Progenitor cell of endocrine pancreas (in vitro differentiated cells): ENCODE results near the gene TMEM266. TPM values are rescaled to one million over a fixed set of nuclear protein-coding genes. Genes with fewer than 3 reads are reported as not detected.
"Not testable (repeated sequence)": the region's sequence is repeated elsewhere in the genome, so short reads cannot be mapped to it uniquely, and the experiment has no call there.

Experiments used
- DNase-seq: peaks from one replicate; pipeline ENCODE4 v3.0.0; 2021; ENCODE audit warnings: low spot score; ENCODE audit not compliant: unreplicated experiment
- H3K27ac Mint-ChIP-seq: 2 replicates; pipeline ENCODE4 v1.8.0; 2021; ENCODE audit warnings: mild to moderate bottlenecking, moderate library complexity, mixed read lengths
- H3K27me3 Mint-ChIP-seq: 2 replicates; pipeline ENCODE4 v1.8.0; 2021; ENCODE audit warnings: mixed read lengths
- H3K36me3 Mint-ChIP-seq: 2 replicates; pipeline ENCODE4 v1.8.0; 2022; ENCODE audit warnings: mixed read lengths; ENCODE audit not compliant: insufficient read depth
- H3K4me1 Mint-ChIP-seq: 2 replicates; pipeline ENCODE4 v1.8.0; 2021; ENCODE audit warnings: low read depth, mixed read lengths
- H3K4me3 Mint-ChIP-seq: 2 replicates; pipeline ENCODE4 v1.8.0; 2021; ENCODE audit warnings: low read depth, mild to moderate bottlenecking, moderate library complexity, mixed read lengths
- H3K9me3 Mint-ChIP-seq: 2 replicates; pipeline ENCODE4 v1.8.0; 2021; ENCODE audit warnings: low read depth, mixed read lengths
- CTCF ChIP-seq: fragments of 200-600 bp; sonication (generic); IDR thresholded peaks from one replicate; pipeline ENCODE4 v1.5.0; 2021; ENCODE audit warnings: antibody characterized with exemption, mild to moderate bottlenecking; ENCODE audit not compliant: unreplicated experiment
- total RNA-seq: library from RNA; stranded (reverse); gene quantifications from 2 replicates; pipeline ENCODE4 v1.2.1, GENCODE V29; 2021

TMEM266 gene
- total RNA-seq, 1 donor from 2014 or later: 0.50 TPM

GRCh38 chr15:76032046-76032445 lies 27.7 kb upstream of the TMEM266 start:
- no peak for DNase-seq
- Mint-ChIP-seq H3K36me3 (peaks cover 3% of the 10 kb centered on the region), H3K27me3 (no peaks in the 10 kb centered on the region), H3K4me3 (no peak overlapping the region), H3K9me3 (peaks cover 20% of the 10 kb centered on the region), H3K4me1 (peaks cover 20% of the 10 kb centered on the region), H3K27ac (no peak overlapping the region)
- no peak for TF ChIP-seq CTCF

GRCh38 chr15:76033438-76033837 lies 26.3 kb upstream of the TMEM266 start:
- TF ChIP-seq CTCF: no peak
- peaks cover 3% of the 10 kb centered on the region for H3K36me3 Mint-ChIP-seq
- H3K27ac Mint-ChIP-seq: no peak overlapping the region
- DNase-seq: no peak
- no peaks in the 10 kb centered on the region for H3K27me3 Mint-ChIP-seq
- H3K4me3 Mint-ChIP-seq: no peak overlapping the region
- peaks cover 12% of the 10 kb centered on the region for H3K9me3 Mint-ChIP-seq
- H3K4me1 Mint-ChIP-seq: peaks cover 20% of the 10 kb centered on the region

GRCh38 chr15:76034111-76034510 lies 25.7 kb upstream of the TMEM266 start:
- H3K36me3 Mint-ChIP-seq: peaks cover 3% of the 10 kb centered on the region
- H3K4me1 Mint-ChIP-seq: peaks cover 20% of the 10 kb centered on the region
- H3K27ac Mint-ChIP-seq: no peak overlapping the region
- H3K4me3 Mint-ChIP-seq: no peak overlapping the region
- DNase-seq: no peak
- no peaks in the 10 kb centered on the region for H3K27me3 Mint-ChIP-seq
- H3K9me3 Mint-ChIP-seq: peaks cover 12% of the 10 kb centered on the region
- TF ChIP-seq CTCF: no peak

GRCh38 chr15:76035593-76035992 lies 24.2 kb upstream of the TMEM266 start:
- no peak overlapping the region for H3K4me3 Mint-ChIP-seq
- no peak for DNase-seq
- no peak for TF ChIP-seq CTCF
- peaks cover 9% of the 10 kb centered on the region for H3K9me3 Mint-ChIP-seq
- peaks cover 20% of the 10 kb centered on the region for H3K4me1 Mint-ChIP-seq
- H3K27me3 Mint-ChIP-seq: no peaks in the 10 kb centered on the region
- H3K27ac Mint-ChIP-seq: no peak overlapping the region
- H3K36me3 Mint-ChIP-seq: peaks cover 2% of the 10 kb centered on the region

GRCh38 chr15:76038512-76038911 lies 21.3 kb upstream of the TMEM266 start:
- Mint-ChIP-seq H3K4me1 (peaks cover 20% of the 10 kb centered on the region), H3K9me3 (peaks cover 34% of the 10 kb centered on the region), H3K27me3 (no peaks in the 10 kb centered on the region), H3K27ac (no peak overlapping the region), H3K36me3 (peaks cover 7% of the 10 kb centered on the region), H3K4me3 (no peak overlapping the region)
- DNase-seq: no peak
- TF ChIP-seq CTCF: no peak

- not testable (repeated sequence) for H3K9me3 Mint-ChIP-seq, H3K36me3 Mint-ChIP-seq, H3K4me3 Mint-ChIP-seq, DNase-seq, H3K27ac Mint-ChIP-seq, H3K4me1 Mint-ChIP-seq
- H3K27me3 Mint-ChIP-seq: peaks cover 13% of the 10 kb centered on the region
Observed at GRCh38 chr15:76054201-76054600, 5.6 kb upstream of the TMEM266 start.
